DND-41 (cell line): Measurements from ENCODE around the gene FOXP1.
A peak's percentile ranks its signal among the peaks of the same experiment; 100 is the strongest.

Source experiments
- ATAC-seq: fragments of 200-7000 bp; cut with Tn5 transposase; 3 replicates; pipeline ENCODE4 v1.9.1; 2021; ENCODE audit warnings: low read depth; ENCODE audit not compliant: insufficient read depth
- DNase-seq: peaks from one replicate; pipeline ENCODE4 v3.0.0-alpha.2; 2020
- H2AFZ ChIP-seq: 2 replicates; pipeline ENCODE4 v1.6.0; 2012; ENCODE audit warnings: low read depth, low read length
- H3K27ac ChIP-seq: 2 replicates; pipeline ENCODE4 v1.5.1; 2012; ENCODE audit warnings: low read length, inconsistent platforms
- H3K27me3 ChIP-seq: fragments of 200-600 bp; sonication (generic); 2 replicates; pipeline ENCODE4 v1.6.0; 2012; ENCODE audit warnings: low read length, mild to moderate bottlenecking, inconsistent platforms; ENCODE audit not compliant: insufficient read depth, poor library complexity
- H3K36me3 ChIP-seq: 2 replicates; pipeline ENCODE4 v1.5.1; 2012; ENCODE audit warnings: low read length, inconsistent platforms; ENCODE audit not compliant: insufficient read depth
- H3K4me1 ChIP-seq: 2 replicates; pipeline ENCODE4 v1.5.1; 2012; ENCODE audit warnings: mild to moderate bottlenecking, low read length; ENCODE audit not compliant: insufficient read depth
- H3K4me2 ChIP-seq: 2 replicates; pipeline ENCODE4 v1.6.0; 2012; ENCODE audit warnings: mild to moderate bottlenecking, moderate library complexity, low read length, inconsistent platforms; ENCODE audit not compliant: insufficient read depth
- H3K4me3 ChIP-seq, 2 experiments: fragments of 200-600 bp in 1 of 2; shearing (Covaris generic) in 1 of 2; 2 replicates each; pipeline ENCODE4 v1.5.1; 2012 to 2016; ENCODE audit warnings: inconsistent platforms in 2 of 2, low read length in 2 of 2, mild to moderate bottlenecking in 2 of 2, low read depth in 1 of 2, moderate library complexity in 1 of 2
- H3K79me2 ChIP-seq: 2 replicates; pipeline ENCODE4 v1.6.0; 2012; ENCODE audit warnings: low read length, inconsistent platforms; ENCODE audit not compliant: insufficient read depth
- H3K9ac ChIP-seq: 2 replicates; pipeline ENCODE4 v1.6.0; 2012; ENCODE audit warnings: low read depth, mild to moderate bottlenecking, inconsistent platforms, low read length, moderate library complexity
- H3K9me3 ChIP-seq: 2 replicates; pipeline ENCODE4 v1.5.1; 2012; ENCODE audit warnings: low read length, moderate library complexity, mild to moderate bottlenecking, inconsistent platforms; ENCODE audit not compliant: insufficient read depth, severe bottlenecking
- H4K20me1 ChIP-seq: 2 replicates; pipeline ENCODE4 v1.6.0; 2012; ENCODE audit warnings: low read length; ENCODE audit not compliant: insufficient read depth
- EZH2 ChIP-seq: IDR thresholded peaks from 3 replicates; pipeline ENCODE4 v1.6.1; 2012; ENCODE audit warnings: borderline replicate concordance, low read depth, mild to moderate bottlenecking, moderate library complexity, low read length, inconsistent platforms; ENCODE audit not compliant: severe bottlenecking
- TF ChIP-seq, protein P1 (sequence below): IDR thresholded peaks from 2 replicates; pipeline ENCODE4 v1.5.1; 2012; ENCODE audit warnings: borderline replicate concordance, low read length, moderate library complexity, mild to moderate bottlenecking; ENCODE audit not compliant: poor library complexity, severe bottlenecking; ENCODE audit errors: extremely low read depth

FOXP1 gene

GRCh38 chr3:71447197-71447596 lies 136.3 kb downstream of the FOXP1 start:
- no peak for TF ChIP-seq EZH2
- TF ChIP-seq, protein P1, sequence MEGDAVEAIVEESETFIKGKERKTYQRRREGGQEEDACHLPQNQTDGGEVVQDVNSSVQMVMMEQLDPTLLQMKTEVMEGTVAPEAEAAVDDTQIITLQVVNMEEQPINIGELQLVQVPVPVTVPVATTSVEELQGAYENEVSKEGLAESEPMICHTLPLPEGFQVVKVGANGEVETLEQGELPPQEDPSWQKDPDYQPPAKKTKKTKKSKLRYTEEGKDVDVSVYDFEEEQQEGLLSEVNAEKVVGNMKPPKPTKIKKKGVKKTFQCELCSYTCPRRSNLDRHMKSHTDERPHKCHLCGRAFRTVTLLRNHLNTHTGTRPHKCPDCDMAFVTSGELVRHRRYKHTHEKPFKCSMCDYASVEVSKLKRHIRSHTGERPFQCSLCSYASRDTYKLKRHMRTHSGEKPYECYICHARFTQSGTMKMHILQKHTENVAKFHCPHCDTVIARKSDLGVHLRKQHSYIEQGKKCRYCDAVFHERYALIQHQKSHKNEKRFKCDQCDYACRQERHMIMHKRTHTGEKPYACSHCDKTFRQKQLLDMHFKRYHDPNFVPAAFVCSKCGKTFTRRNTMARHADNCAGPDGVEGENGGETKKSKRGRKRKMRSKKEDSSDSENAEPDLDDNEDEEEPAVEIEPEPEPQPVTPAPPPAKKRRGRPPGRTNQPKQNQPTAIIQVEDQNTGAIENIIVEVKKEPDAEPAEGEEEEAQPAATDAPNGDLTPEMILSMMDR, result no peak
- Histone ChIP-seq H3K9ac (no peak overlapping the region), H3K27ac (peak overlapping the region; percentile 76), H2AFZ (no peak overlapping the region), H3K27me3 (no peaks in the 10 kb centered on the region), H3K4me1 (peaks cover 84% of the 10 kb centered on the region), H4K20me1 (no peaks in the 10 kb centered on the region), H3K36me3 (no peaks in the 10 kb centered on the region), H3K9me3 (no peaks in the 10 kb centered on the region), H3K79me2 (peaks cover 69% of the 10 kb centered on the region), H3K4me2 (no peak overlapping the region), H3K4me3 (no peak overlapping the region)
- no peak for DNase-seq
- ATAC-seq, result no peak

- no peak overlapping the region for H3K9ac ChIP-seq
- H3K79me2 ChIP-seq, result peaks cover 69% of the 10 kb centered on the region
- no peak for TF ChIP-seq EZH2
- TF ChIP-seq, protein P1, result no peak
- no peak for DNase-seq
- H3K36me3 ChIP-seq, result no peaks in the 10 kb centered on the region
- peaks cover 85% of the 10 kb centered on the region for H3K4me1 ChIP-seq
- H2AFZ ChIP-seq, result no peak overlapping the region
- H3K4me3 ChIP-seq, result no peak overlapping the region
- H4K20me1 ChIP-seq, result no peaks in the 10 kb centered on the region
- no peak for ATAC-seq
- H3K4me2 ChIP-seq, result peak overlapping the region; percentile 3
- H3K27me3 ChIP-seq, result no peaks in the 10 kb centered on the region
- H3K9me3 ChIP-seq, result no peaks in the 10 kb centered on the region
- H3K27ac ChIP-seq, result peak overlapping the region; percentile 76
These were observed 136.8 kb downstream of the FOXP1 start for GRCh38 chr3:71446734-71447133.

DNA sequence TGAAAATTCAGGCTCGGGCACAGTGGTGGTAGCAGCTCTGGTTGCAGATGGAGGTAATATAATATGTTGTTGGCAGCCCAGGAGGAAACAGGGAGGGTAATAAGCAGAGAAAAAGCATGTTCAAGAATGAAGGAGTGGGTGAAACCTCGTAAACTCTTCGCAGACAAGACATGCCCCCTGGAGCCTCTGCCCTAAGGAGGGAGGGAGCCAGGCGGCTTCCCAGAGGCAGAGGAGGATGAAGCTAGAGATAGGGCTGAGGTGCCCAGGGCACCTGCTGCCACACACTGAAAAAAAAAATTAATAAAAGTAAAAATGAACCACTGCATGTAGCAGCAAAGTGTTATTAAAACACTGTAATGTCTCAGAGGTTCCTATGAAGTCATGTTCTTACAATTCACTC lies 137.3 kb downstream of the FOXP1 start:
- peaks cover 89% of the 10 kb centered on the region for H3K4me1 ChIP-seq

More for the DNA sequence above, 137.3 kb downstream of the FOXP1 start:
- H3K27ac ChIP-seq, result peak overlapping the region; percentile 76
- no peak overlapping the region for H3K4me3 ChIP-seq
- H4K20me1 ChIP-seq, result no peaks in the 10 kb centered on the region
- H3K9me3 ChIP-seq, result no peaks in the 10 kb centered on the region
- H3K9ac ChIP-seq, result peak overlapping the region; percentile 18; the same call in 1 of the 2 replicates
- no peaks in the 10 kb centered on the region for H3K27me3 ChIP-seq
- no peak overlapping the region for H2AFZ ChIP-seq
- H3K36me3 ChIP-seq, result no peaks in the 10 kb centered on the region
- H3K4me2 ChIP-seq, result peak overlapping the region; percentile 66; the same call in 1 of the 2 replicates
- TF ChIP-seq, protein P1, result no peak
- no peak for TF ChIP-seq EZH2
- DNase-seq, result no peak
- no peak for ATAC-seq
- H3K79me2 ChIP-seq, result peaks cover 72% of the 10 kb centered on the region
